ENCODE data around the gene DNER. TPM values are rescaled to one million over a fixed set of nuclear protein-coding genes. Genes with fewer than 3 reads are reported as not detected.

Gene DNER
- total and polyA plus RNA-seq, 2 of the 4 experiments (the other 2 are of a cell fraction) = under 0.01 to 0.14 TPM

DNA sequence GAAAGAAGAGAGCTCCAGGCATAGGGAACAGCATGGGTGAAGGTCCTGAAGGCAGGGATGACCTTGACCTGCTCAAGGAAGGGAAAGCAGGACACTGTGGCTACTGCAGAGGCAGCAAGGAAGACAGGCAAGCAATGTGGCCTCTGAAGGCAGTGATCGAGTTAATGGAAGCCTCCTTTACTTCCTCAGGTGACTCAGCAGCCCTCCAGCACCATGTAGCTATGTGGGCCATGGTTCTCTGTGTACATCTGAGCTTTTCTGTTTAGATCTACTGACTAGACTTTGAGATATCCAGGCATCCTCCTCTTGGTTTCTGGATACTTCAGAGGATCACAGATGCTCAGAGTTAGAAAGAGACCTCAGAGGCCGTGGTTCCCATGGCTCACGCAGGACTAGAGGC, 336.0 kb downstream of the DNER start:
- BruUV-seq (replicated peaks) = no TSS peak
- H3K4me1 ChIP-seq (ENCODE audit: control insufficient read depth, insufficient read depth, low read length) = no peaks in the 10 kb centered on the region
- intact Hi-C loops (cut with micrococcal nuclease) = no loop called here
- no peaks in the 10 kb centered on the region for H3K36me3 ChIP-seq (ENCODE audit: control insufficient read depth, insufficient read depth, low read length)
- WGBS, 2 experiments (ENCODE audit: extremely low coverage in 2 of 2, insufficient read length in 1 of 2) = 60% methylated on average over 1 of the region's 3 CpGs; no CpG with 5 or more reads in 1 of the 2 experiments
- POLR2A ChIA-PET (ENCODE audit: unreplicated experiment) = no interaction called here
- no peaks in the 10 kb centered on the region for H3K27me3 ChIP-seq (ENCODE audit: control insufficient read depth, insufficient read depth, low read length)
- H3K4me2 ChIP-seq (ENCODE audit: low read depth, low read length) = no peak overlapping the region
- no peak for ATAC-seq (ENCODE audit: low read depth)
- CTCF ChIA-PET = no interaction called here
- H3K27ac ChIP-seq (ENCODE audit: insufficient read depth, low read length) = no peak overlapping the region
- in situ Hi-C loops (cut with MboI; ENCODE audit: low sequenced_read_pairs) = no loop called here
- TF ChIP-seq CHD1 (IDR thresholded peaks at IDR 0.05; ENCODE audit: low read depth, low read length) = no peak
- no peak for TF ChIP-seq SMC3 (IDR thresholded peaks at IDR 0.05; ENCODE audit: low read depth, low read length)
- no peak overlapping the region for H2BK5ac ChIP-seq (ENCODE audit: low read depth, low read length, poor library complexity, severe bottlenecking)
- no peak overlapping the region for H2AK5ac ChIP-seq (ENCODE audit: low read depth, low read length)
- H3K9me3 ChIP-seq (ENCODE audit: control insufficient read depth, insufficient read depth, low read length) = no peaks in the 10 kb centered on the region
- no peak overlapping the region for H2BK120ac ChIP-seq (ENCODE audit: low read depth, low read length)
- H3K4me3 ChIP-seq (ENCODE audit: insufficient read depth, low read depth, low read length) = no peak overlapping the region
- H3K14ac ChIP-seq (replicated peaks; ENCODE audit: low read depth, low read length) = no peak overlapping the region
- no peaks in the 10 kb centered on the region for H3K79me1 ChIP-seq (ENCODE audit: low read depth in 1 of 2, low read length in 2 of 2)
- no peak overlapping the region for H3K56ac ChIP-seq (ENCODE audit: extremely low read depth, insufficient read depth, low read length)
- H3K9ac ChIP-seq (ENCODE audit: low read depth, low read length) = no peak overlapping the region
- H3K18ac ChIP-seq (ENCODE audit: low read depth, low read length) = no peak overlapping the region
- H2AFZ ChIP-seq (replicated peaks; ENCODE audit: low read length, poor library complexity) = no peak overlapping the region
- no peak overlapping the region for H2BK20ac ChIP-seq (ENCODE audit: low read depth, low read length)
- dilution Hi-C loops (cut with HindIII; ENCODE audit: low sequenced_read_pairs, unreplicated experiment) = no loop called here
- DNase-seq = no peak
- H4K8ac ChIP-seq (ENCODE audit: low read depth in 2 of 2, low read length in 2 of 2) = no peak overlapping the region
- H3K9me1 ChIP-seq (ENCODE audit: insufficient read depth, low read length) = no peaks in the 10 kb centered on the region
- H2AK9ac ChIP-seq (replicated peaks; ENCODE audit: low read depth, low read length, poor library complexity) = no peak overlapping the region
- no peak overlapping the region for H4K91ac ChIP-seq (ENCODE audit: insufficient read depth, low read depth, low read length)
- no peaks in the 10 kb centered on the region for H4K20me1 ChIP-seq (ENCODE audit: insufficient read depth, low read length)
- H2BK15ac ChIP-seq (ENCODE audit: low read depth, low read length) = no peak overlapping the region
- H3K23ac ChIP-seq (ENCODE audit: low read depth, low read length) = no peak overlapping the region
- no peak overlapping the region for H3K4ac ChIP-seq (ENCODE audit: low read depth, low read length)
- no peak overlapping the region for H4K5ac ChIP-seq (ENCODE audit: low read depth, low read length)

All from IMR-90 (cell line).